ENCODE data around the gene SLC12A2.
A peak's percentile ranks its signal among the peaks of the same experiment; 100 is the strongest.

DNA sequence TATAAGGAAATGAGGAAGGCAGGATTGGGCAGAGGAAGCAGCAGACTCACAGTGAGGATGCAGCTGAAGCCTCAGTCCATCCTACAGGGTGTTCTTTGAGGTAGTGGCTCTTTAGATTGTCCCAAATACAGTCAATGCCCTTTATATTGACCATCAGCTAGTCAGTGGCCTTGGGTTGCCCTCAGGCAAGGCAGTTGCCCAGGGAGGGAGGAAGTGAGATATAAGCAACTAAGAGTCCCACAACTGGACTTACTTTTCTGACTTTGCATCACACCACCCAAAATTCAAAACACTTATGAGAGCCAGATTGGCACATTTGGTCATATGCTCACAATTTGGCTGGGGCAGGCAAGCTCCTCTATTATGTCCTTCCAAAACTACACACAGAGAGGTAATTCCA, 9.4 kb upstream of the SLC12A2 start:
- TF ChIP-seq POLR2A (IDR thresholded peaks at IDR 0.05; ENCODE audit: low read depth, low read length): no peak
- TF ChIP-seq POLR2AphosphoS5 (IDR thresholded peaks at IDR 0.05; ENCODE audit: low read depth, low read length): no peak
- TF ChIP-seq SPI1 (IDR thresholded peaks at IDR 0.05; ENCODE audit: low read depth, low read length): peak; percentile 46
- TF ChIP-seq TAF1 (IDR thresholded peaks at IDR 0.05; ENCODE audit: low read depth, low read length): no peak

All from GM12891 (cell line).